Cardiac muscle cell (in vitro differentiated cells and primary cell): ENCODE results near the gene AOPEP. TPM values are rescaled to one million over a fixed set of nuclear protein-coding genes. Genes with fewer than 3 reads are reported as not detected.

ENCODE experiments used
- DNase-seq, 2 donors: peaks; one replicate each; pipeline versions ENCODE4 v3.0.0 to v3.0.0-alpha.2; 2010 to 2017; ENCODE audit warnings: low read depth in 1 of 2, low spot score in 1 of 2
- H3K27ac ChIP-seq: fragments of 200-600 bp; sonication (generic); 2 replicates; pipeline ENCODE4 v1.5.1; 2016
- H3K27me3 ChIP-seq: fragments of 200-600 bp; sonication (generic); 2 replicates; pipeline ENCODE4 v1.6.0; 2016; ENCODE audit warnings: control low read depth
- H3K36me3 ChIP-seq: fragments of 200-600 bp; sonication (generic); 2 replicates; pipeline ENCODE4 v1.5.1; 2016; ENCODE audit warnings: control low read depth
- H3K4me1 ChIP-seq: fragments of 200-600 bp; sonication (generic); 2 replicates; pipeline ENCODE4 v1.8.1; 2017; ENCODE audit warnings: low read depth, mild to moderate bottlenecking, mixed run types
- H3K4me3 ChIP-seq: fragments of 200-600 bp; sonication (generic); 2 replicates; pipeline ENCODE4 v1.5.1; 2016; ENCODE audit warnings: mild to moderate bottlenecking
- H3K9me3 ChIP-seq: fragments of 200-600 bp; sonication (generic); 2 replicates; pipeline ENCODE4 v1.5.1; 2017; ENCODE audit warnings: low read depth, mild to moderate bottlenecking, control low read depth
- polyA plus RNA-seq: library from polyadenylated mRNA; unstranded; fragments of >200 nt; fragmentation: Nextera tagmentation; extraction: Ambion mirVana; gene quantifications from 2 replicates; pipeline ENCODE4 v1.2.1, GENCODE V29; 2016
- total RNA-seq: library from RNA; depleted of rRNA; stranded (reverse); fragments of >200 nt; gene quantifications from 2 replicates; pipeline ENCODE4 v1.2.3, GENCODE V29; 2016
- TF ChIP-seq, protein P1 (sequence below): IDR thresholded peaks from 2 replicates; pipeline ENCODE4 v1.5.1; 2012; ENCODE audit warnings: low read depth, mild to moderate bottlenecking, low read length

The AOPEP gene
- total and polyA plus RNA-seq, 2 experiments from 2014 or later = 46.8 to 88.7 TPM

DNA sequence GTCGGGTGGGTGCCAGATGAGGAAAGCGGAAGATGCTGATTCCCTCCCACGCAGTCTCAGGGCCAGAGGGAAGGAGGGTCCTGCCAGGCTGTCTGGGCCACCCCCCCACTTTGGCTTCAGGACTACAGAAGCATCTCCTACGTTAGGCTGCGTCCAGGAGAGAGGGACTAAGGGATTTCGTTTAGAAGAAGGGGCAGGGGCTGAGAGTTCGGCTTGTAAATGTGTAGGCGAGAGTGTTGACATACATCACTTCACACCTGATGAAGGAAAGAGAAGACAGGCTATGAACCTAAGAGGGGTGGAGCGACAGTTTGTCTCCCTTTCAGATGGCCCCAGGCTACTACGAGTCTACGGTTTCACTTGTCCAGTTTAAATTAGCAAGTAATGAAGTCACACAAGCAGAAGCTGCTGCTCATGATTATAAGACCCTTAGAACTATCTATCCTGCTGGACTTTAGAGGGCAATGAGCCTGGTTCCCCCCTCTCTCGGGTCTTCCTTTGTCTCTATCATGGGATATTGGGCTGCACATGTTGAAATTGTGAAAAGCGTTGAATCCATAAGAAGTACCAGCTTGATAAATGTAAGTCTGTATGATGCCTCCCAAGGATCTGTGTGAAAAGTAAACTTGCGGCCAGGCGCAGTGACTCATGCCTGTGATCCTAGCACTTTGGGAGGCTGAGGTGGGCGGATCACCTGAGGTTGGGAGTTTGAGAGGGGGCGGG lies 193.0 kb downstream of the AOPEP start:
- Histone ChIP-seq H3K9me3 (no peaks in the 10 kb centered on the region), H3K4me1 (peaks cover 66% of the 10 kb centered on the region), H3K27me3 (no peaks in the 10 kb centered on the region), H3K36me3 (no peaks in the 10 kb centered on the region), H3K4me3 (no peak overlapping the region), H3K27ac (peak overlapping the region; percentile 86)
- TF ChIP-seq, protein P1, sequence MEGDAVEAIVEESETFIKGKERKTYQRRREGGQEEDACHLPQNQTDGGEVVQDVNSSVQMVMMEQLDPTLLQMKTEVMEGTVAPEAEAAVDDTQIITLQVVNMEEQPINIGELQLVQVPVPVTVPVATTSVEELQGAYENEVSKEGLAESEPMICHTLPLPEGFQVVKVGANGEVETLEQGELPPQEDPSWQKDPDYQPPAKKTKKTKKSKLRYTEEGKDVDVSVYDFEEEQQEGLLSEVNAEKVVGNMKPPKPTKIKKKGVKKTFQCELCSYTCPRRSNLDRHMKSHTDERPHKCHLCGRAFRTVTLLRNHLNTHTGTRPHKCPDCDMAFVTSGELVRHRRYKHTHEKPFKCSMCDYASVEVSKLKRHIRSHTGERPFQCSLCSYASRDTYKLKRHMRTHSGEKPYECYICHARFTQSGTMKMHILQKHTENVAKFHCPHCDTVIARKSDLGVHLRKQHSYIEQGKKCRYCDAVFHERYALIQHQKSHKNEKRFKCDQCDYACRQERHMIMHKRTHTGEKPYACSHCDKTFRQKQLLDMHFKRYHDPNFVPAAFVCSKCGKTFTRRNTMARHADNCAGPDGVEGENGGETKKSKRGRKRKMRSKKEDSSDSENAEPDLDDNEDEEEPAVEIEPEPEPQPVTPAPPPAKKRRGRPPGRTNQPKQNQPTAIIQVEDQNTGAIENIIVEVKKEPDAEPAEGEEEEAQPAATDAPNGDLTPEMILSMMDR = no peak
- DNase-seq = peak; percentile 68 to 82

DNA sequence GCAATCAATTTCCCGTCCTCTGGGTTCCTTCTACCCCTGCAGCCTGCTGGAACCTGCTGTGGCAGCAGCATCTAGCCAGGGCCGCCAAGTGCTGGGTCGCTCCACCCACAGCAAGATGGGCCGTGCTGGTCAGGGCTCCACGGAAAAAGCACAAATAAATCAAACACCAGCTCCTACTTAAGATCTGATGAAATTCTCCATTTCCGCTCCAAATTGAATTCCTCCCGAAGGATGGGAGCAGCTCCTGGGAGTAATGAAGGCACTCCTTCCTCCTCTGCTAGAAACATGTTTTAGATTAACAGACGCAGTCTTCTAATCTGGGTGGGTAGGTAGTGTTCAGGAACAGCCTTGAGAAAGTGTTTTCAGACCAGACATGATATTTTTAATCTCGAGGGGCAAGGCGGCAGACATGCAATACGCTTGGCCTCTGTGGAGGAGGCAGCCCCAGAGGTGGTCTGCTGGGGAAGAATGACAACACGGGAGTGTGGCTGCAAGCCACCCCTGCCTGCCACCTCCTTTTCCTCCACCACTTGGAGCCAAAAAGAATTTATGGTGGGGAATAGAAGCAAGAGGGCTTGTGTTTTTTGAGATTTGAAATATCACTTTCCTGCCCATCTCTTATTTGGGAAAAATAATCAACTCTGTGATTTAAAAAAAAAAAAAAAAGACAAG lies 194.1 kb downstream of the AOPEP start:
- Histone ChIP-seq H3K4me3 (no peak overlapping the region), H3K27me3 (no peaks in the 10 kb centered on the region), H3K4me1 (peaks cover 73% of the 10 kb centered on the region), H3K36me3 (no peaks in the 10 kb centered on the region), H3K27ac (peak overlapping the region; percentile 86), H3K9me3 (no peaks in the 10 kb centered on the region)
- peak in 1 of 2 donors; percentile 79 for DNase-seq
- TF ChIP-seq, protein P1 = no peak

DNA sequence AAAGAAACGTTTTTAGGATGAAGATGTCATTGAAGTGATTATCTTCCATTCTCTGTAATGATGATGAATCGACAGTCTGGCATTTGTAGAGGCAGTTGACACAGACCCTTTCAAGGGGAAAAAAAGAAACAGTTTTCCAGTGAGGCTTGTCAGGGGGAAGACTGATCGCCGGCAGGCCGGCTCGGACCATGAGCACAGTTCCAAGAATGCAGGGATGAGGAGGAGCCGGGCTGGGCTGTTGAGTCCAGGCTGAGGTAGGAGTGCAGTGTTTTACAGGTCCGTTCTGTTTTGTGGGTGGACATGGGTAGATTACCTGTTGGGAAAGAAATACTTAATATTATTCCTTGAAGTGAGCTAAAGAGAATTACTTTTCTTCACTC lies 194.6 kb downstream of the AOPEP start:
- no peaks in the 10 kb centered on the region for H3K27me3 ChIP-seq
- no peaks in the 10 kb centered on the region for H3K36me3 ChIP-seq
- H3K9me3 ChIP-seq = no peaks in the 10 kb centered on the region
- DNase-seq = peak; percentile 42 to 65
- peak overlapping the region; percentile 86 for H3K27ac ChIP-seq
- peaks cover 79% of the 10 kb centered on the region for H3K4me1 ChIP-seq
- TF ChIP-seq, protein P1 = no peak
- no peak overlapping the region for H3K4me3 ChIP-seq

DNA sequence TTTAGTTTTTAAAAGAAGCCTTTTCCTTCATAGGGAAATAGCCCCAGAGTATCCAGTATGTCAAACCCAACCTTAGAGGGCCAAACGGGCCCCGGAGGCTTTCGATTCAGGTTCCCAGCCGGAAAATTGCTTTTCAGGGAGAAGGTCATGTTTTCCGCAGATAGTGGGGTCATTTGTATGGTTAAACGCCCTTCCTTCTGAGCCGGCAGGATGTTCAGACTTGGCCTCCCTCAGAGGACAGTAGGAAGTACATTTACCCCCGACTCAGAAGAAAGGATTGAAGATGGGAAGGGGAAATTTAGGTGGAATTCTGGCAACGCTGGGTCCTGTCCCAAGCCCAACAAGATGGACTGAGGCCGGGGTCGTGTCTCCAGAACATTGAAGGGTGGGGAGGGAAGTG lies 195.2 kb downstream of the AOPEP start:
- Histone ChIP-seq H3K4me1 (peaks cover 84% of the 10 kb centered on the region), H3K36me3 (no peaks in the 10 kb centered on the region), H3K4me3 (no peak overlapping the region), H3K27ac (peak overlapping the region; percentile 86), H3K9me3 (no peaks in the 10 kb centered on the region), H3K27me3 (no peaks in the 10 kb centered on the region)
- no peak for DNase-seq
- TF ChIP-seq, protein P1 = no peak

DNA sequence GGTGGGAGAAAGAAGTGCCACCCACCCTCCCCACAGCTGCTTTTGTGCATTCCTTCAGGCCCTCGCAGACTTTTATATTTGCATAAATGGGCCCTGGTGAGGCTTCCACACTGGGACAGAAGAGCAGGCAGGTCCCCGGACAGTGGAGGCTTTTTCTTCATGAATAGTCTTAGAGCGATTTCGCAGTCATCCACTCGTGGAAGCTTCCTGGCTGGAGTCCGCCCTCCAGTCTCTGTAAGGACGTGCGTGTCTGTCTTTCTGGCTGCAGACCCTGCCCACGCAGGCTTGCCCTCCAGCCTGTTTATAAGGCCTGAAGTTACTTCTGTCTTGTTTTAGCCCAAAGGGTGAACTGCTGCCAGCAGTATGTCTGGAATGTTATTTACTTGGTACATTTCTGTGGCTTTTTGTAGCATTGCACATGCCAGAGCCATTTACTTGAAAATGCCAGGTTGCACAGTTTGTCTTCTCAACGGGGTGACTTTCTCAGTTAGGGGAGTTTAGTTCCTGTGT lies 195.7 kb downstream of the AOPEP start:
- no peaks in the 10 kb centered on the region for H3K36me3 ChIP-seq
- no peak overlapping the region for H3K4me3 ChIP-seq
- H3K27me3 ChIP-seq = no peaks in the 10 kb centered on the region
- H3K27ac ChIP-seq = peak overlapping the region; percentile 86
- TF ChIP-seq, protein P1 = no peak
- H3K9me3 ChIP-seq = no peaks in the 10 kb centered on the region
- peak in 1 of 2 donors; percentile 96 for DNase-seq
- peaks cover 84% of the 10 kb centered on the region for H3K4me1 ChIP-seq
